ENCODE data around the gene FHAD1. TPM values are rescaled to one million over a fixed set of nuclear protein-coding genes. Genes with fewer than 3 reads are reported as not detected.
A peak's percentile ranks its signal among the peaks of the same experiment; 100 is the strongest.

FHAD1 gene
- 0.72 and 1.8 TPM in 2 replicates for total RNA-seq

DNA sequence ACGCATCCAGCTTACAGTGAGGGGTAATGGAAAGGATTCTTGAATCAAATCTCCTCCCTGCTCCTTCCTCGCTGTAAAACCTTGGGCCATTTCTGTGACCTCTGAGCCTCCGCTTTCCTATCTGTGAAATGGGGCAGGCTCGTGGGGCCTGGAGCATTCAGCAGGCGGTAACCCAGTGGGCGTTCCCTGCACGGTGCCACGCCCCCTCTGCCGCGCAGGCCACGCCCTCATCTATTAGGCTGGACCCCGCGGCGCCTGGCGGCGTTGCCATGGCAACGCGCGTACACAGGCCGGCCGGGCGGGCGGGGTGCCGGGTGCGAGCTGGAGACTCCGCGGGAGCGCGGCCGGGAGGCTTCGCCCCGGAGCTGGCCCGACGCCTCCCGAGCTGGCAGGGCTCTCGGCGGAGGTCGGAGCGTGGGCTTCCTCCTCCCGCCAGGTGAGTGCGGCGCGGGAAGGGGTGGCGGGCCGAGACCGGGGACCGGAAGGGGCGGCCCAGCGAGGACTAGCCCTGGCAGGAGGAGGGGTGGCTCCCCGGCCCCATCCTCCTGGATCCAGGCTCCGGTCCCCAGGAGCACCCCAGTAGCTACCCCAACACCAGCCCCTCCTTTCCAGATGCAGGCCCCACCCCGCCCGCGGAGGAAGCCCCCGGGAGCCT is at the start of gene FHAD1:
Gene FHAD1 (plus strand): TSS at position 264 of the 655 bp plus-strand sequence. CDS start 4,562 bp downstream, outside the sequence.
- no peaks in the 10 kb centered on the region for H3K9me3 ChIP-seq (ENCODE audit: low read depth, low read length)
- no peak within 1 kb of the TSS for H2AFZ ChIP-seq (ENCODE audit: low read length)
- TF ChIP-seq, protein P1, sequence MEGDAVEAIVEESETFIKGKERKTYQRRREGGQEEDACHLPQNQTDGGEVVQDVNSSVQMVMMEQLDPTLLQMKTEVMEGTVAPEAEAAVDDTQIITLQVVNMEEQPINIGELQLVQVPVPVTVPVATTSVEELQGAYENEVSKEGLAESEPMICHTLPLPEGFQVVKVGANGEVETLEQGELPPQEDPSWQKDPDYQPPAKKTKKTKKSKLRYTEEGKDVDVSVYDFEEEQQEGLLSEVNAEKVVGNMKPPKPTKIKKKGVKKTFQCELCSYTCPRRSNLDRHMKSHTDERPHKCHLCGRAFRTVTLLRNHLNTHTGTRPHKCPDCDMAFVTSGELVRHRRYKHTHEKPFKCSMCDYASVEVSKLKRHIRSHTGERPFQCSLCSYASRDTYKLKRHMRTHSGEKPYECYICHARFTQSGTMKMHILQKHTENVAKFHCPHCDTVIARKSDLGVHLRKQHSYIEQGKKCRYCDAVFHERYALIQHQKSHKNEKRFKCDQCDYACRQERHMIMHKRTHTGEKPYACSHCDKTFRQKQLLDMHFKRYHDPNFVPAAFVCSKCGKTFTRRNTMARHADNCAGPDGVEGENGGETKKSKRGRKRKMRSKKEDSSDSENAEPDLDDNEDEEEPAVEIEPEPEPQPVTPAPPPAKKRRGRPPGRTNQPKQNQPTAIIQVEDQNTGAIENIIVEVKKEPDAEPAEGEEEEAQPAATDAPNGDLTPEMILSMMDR (IDR thresholded peaks at IDR 0.05; ENCODE audit: extremely low read depth, low read depth, low read length): no peak
- peak within 1 kb of the TSS; percentile 53 for H3K4me3 ChIP-seq (ENCODE audit: insufficient read depth, low read length)
- DNase-seq (ENCODE audit: insufficient read length, low spot score, missing footprints): peak; percentile 85
- H3K79me2 ChIP-seq (ENCODE audit: insufficient read depth, low read length): no peaks in the 10 kb centered on the region
- peaks cover 48% of the 10 kb centered on the region for H3K27me3 ChIP-seq (ENCODE audit: insufficient read depth, low read length)
- peak within 1 kb of the TSS; percentile 61 for H3K4me2 ChIP-seq (ENCODE audit: insufficient read depth, low read length)
- no peaks in the 10 kb centered on the region for H4K20me1 ChIP-seq (ENCODE audit: insufficient read depth, low read length)
- H3K27ac ChIP-seq (ENCODE audit: low read depth, low read length): no peak within 1 kb of the TSS
- H3K36me3 ChIP-seq (ENCODE audit: insufficient read depth, low read length): no peaks in the 10 kb centered on the region
- peaks cover 3% of the 10 kb centered on the region for H3K4me1 ChIP-seq (ENCODE audit: insufficient read depth, low read length)

GRCh38 chr1:15197591-15198447 is 49.2 kb upstream of the FHAD1 start:
- no peak for DNase-seq (ENCODE audit: insufficient read length, low spot score, missing footprints)
- Histone ChIP-seq H3K9me3 (ENCODE audit: low read depth, low read length) (no peaks in the 10 kb centered on the region), H3K79me2 (ENCODE audit: insufficient read depth, low read length) (no peaks in the 10 kb centered on the region), H3K27ac (ENCODE audit: low read depth, low read length) (no peak overlapping the region), H3K4me3 (ENCODE audit: insufficient read depth, low read length) (no peak overlapping the region), H3K4me2 (ENCODE audit: insufficient read depth, low read length) (no peak overlapping the region), H3K27me3 (ENCODE audit: insufficient read depth, low read length) (no peaks in the 10 kb centered on the region), H4K20me1 (ENCODE audit: insufficient read depth, low read length) (no peaks in the 10 kb centered on the region), H3K4me1 (ENCODE audit: insufficient read depth, low read length) (peaks cover 8% of the 10 kb centered on the region), H3K36me3 (ENCODE audit: insufficient read depth, low read length) (no peaks in the 10 kb centered on the region), H2AFZ (ENCODE audit: low read length) (no peak overlapping the region)
- TF ChIP-seq, protein P1 (IDR thresholded peaks at IDR 0.05; ENCODE audit: extremely low read depth, low read depth, low read length): no peak

- Histone ChIP-seq H3K79me2 (ENCODE audit: insufficient read depth, low read length) (no peaks in the 10 kb centered on the region), H3K4me2 (ENCODE audit: insufficient read depth, low read length) (no peak overlapping the region), H2AFZ (ENCODE audit: low read length) (no peak overlapping the region), H3K4me3 (ENCODE audit: insufficient read depth, low read length) (no peak overlapping the region), H4K20me1 (ENCODE audit: insufficient read depth, low read length) (no peaks in the 10 kb centered on the region), H3K27me3 (ENCODE audit: insufficient read depth, low read length) (no peaks in the 10 kb centered on the region), H3K27ac (ENCODE audit: low read depth, low read length) (no peak overlapping the region), H3K36me3 (ENCODE audit: insufficient read depth, low read length) (no peaks in the 10 kb centered on the region), H3K4me1 (ENCODE audit: insufficient read depth, low read length) (peaks cover 8% of the 10 kb centered on the region), H3K9me3 (ENCODE audit: low read depth, low read length) (no peaks in the 10 kb centered on the region)
- TF ChIP-seq, protein P1 (IDR thresholded peaks at IDR 0.05; ENCODE audit: extremely low read depth, low read depth, low read length): no peak
- DNase-seq (ENCODE audit: insufficient read length, low spot score, missing footprints): no peak
Measured at GRCh38 chr1:15198684-15199083, 48.3 kb upstream of the FHAD1 start.

- DNase-seq (ENCODE audit: insufficient read length, low spot score, missing footprints): no peak
- Histone ChIP-seq H3K27ac (ENCODE audit: low read depth, low read length) (no peak overlapping the region), H3K9me3 (ENCODE audit: low read depth, low read length) (no peaks in the 10 kb centered on the region), H3K4me2 (ENCODE audit: insufficient read depth, low read length) (no peak overlapping the region), H3K36me3 (ENCODE audit: insufficient read depth, low read length) (no peaks in the 10 kb centered on the region), H3K79me2 (ENCODE audit: insufficient read depth, low read length) (no peaks in the 10 kb centered on the region), H3K4me1 (ENCODE audit: insufficient read depth, low read length) (peaks cover 8% of the 10 kb centered on the region), H4K20me1 (ENCODE audit: insufficient read depth, low read length) (no peaks in the 10 kb centered on the region), H3K27me3 (ENCODE audit: insufficient read depth, low read length) (no peaks in the 10 kb centered on the region), H3K4me3 (ENCODE audit: insufficient read depth, low read length) (no peak overlapping the region), H2AFZ (ENCODE audit: low read length) (no peak overlapping the region)
- TF ChIP-seq, protein P1 (IDR thresholded peaks at IDR 0.05; ENCODE audit: extremely low read depth, low read depth, low read length): no peak
Measured at GRCh38 chr1:15201221-15201620, 45.8 kb upstream of the FHAD1 start.

All from osteoblast (primary cell).